Measurements from ENCODE around the gene MED9. TPM values are rescaled to one million over a fixed set of nuclear protein-coding genes. Genes with fewer than 3 reads are reported as not detected.

Gene MED9
- total RNA-seq, 2 experiments from 2014 or later: 15.1 to 17.5 TPM

DNA sequence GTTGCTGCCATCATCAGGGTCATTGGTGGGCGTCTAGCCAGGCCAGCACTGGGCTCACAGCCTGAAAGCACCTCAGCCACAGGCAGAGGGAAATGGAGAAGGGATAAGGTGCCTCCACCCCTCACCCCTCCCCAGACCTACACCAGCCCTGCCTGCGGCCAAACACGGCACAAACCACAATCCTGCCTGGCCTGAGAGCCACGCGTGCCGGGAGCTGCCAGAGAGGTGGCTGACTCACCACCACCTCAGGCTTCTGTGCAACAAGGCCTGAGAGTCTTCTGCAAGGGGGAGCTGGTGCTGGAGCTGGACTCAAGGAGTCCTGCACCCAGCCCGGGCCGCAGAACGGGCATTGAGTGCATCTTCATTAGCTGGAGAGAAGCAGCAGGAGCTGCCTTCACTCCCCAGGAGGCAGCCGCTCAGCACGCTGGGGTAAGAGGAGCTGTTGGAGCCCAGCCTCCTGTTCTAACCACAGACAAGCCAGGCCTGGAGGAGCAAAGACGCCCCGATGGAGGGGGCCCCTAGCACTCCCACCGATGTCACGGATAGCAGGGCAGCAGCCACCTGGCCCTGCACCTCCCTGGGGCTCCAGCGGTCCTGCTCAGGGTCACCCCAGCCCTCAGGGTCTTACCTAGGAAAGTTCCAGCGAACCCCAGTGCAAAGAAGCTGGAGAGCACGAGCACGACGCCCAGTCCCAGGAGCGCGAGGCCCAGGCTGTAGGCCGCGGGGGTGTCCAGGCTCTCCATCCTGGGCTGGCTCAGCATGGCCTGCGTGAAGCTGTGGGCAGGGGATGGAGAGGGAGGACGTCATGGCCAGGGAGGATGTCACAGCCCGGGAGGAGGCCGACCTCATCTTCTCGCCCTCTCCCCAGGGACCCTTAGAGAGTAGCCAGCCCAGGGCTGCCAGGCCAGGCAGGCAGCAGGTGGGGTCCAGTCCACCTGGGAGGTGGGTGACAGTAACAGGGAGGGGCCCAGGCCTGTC is 35.4 kb downstream of the MED9 start:
- no peak for ATAC-seq
- H3K36me3 Mint-ChIP-seq: no peaks in the 10 kb centered on the region
- CTCF ChIA-PET: interaction anchor here (1.3 to 3.7 kb wide), 3 partner anchors 12 to 158 kb away, joined by 3 to 22 read pairs (median 9); partner anchors contain the start of gene RASD1
- no peak overlapping the region for H3K4me3 Mint-ChIP-seq
- H3K27me3 Mint-ChIP-seq: no peaks in the 10 kb centered on the region
- H3K9me3 Mint-ChIP-seq (ENCODE audit: low read depth): no peaks in the 10 kb centered on the region
- peaks cover 14% of the 10 kb centered on the region for H3K4me1 Mint-ChIP-seq
- no peak overlapping the region for H3K27ac Mint-ChIP-seq
- DNase-seq: no peak

DNA sequence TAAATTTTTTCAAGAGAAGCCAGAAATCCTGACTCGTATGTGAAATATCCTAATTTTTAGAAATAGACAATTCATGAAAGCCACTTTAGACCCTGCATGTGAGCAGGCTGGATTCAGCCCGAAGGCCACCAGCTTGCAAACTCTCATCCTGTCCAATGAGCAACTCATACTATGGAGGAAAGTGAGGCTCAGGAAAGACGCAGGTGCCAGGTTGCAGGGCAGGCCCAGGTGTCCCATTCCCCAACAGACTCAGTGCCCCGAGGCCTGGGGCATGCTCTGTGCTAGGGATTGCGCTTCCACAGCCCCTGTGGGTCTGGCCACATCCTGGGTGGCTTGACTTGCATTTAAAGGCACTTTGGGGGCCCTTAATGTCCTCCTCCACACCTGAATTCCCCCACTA is 36.1 kb downstream of the MED9 start:
- no peaks in the 10 kb centered on the region for H3K9me3 Mint-ChIP-seq (ENCODE audit: low read depth)
- DNase-seq (no peak), ATAC-seq (no peak)
- CTCF ChIA-PET: no interaction called here
- H3K27ac Mint-ChIP-seq: no peak overlapping the region
- no peak overlapping the region for H3K4me3 Mint-ChIP-seq
- no peaks in the 10 kb centered on the region for H3K36me3 Mint-ChIP-seq
- H3K27me3 Mint-ChIP-seq: no peaks in the 10 kb centered on the region
- peaks cover 14% of the 10 kb centered on the region for H3K4me1 Mint-ChIP-seq

DNA sequence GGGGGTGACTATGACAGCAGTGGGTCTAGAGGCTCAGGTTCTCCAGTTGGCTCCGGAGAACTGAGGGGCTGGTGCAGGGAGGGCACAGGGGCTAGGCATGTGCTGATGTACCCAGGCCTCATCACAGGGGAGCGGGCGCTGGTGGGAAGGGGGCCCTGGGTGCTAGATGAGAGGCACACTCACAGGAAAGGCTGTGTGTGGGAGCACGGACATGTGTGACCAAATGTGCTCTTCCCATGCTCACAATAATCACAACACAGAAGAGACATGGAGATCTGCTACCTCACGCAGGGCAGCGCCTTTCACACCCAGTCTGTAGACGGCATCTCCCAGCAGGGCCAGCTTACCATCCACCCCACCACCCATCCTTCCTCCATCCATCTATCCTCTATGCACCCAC is 36.8 kb downstream of the MED9 start:
- peaks cover 14% of the 10 kb centered on the region for H3K4me1 Mint-ChIP-seq
- ATAC-seq (no peak), DNase-seq (no peak)
- H3K27me3 Mint-ChIP-seq: no peaks in the 10 kb centered on the region
- H3K9me3 Mint-ChIP-seq (ENCODE audit: low read depth): no peaks in the 10 kb centered on the region
- H3K4me3 Mint-ChIP-seq: no peak overlapping the region
- CTCF ChIA-PET: no interaction called here
- H3K27ac Mint-ChIP-seq: no peak overlapping the region
- H3K36me3 Mint-ChIP-seq: no peaks in the 10 kb centered on the region

DNA sequence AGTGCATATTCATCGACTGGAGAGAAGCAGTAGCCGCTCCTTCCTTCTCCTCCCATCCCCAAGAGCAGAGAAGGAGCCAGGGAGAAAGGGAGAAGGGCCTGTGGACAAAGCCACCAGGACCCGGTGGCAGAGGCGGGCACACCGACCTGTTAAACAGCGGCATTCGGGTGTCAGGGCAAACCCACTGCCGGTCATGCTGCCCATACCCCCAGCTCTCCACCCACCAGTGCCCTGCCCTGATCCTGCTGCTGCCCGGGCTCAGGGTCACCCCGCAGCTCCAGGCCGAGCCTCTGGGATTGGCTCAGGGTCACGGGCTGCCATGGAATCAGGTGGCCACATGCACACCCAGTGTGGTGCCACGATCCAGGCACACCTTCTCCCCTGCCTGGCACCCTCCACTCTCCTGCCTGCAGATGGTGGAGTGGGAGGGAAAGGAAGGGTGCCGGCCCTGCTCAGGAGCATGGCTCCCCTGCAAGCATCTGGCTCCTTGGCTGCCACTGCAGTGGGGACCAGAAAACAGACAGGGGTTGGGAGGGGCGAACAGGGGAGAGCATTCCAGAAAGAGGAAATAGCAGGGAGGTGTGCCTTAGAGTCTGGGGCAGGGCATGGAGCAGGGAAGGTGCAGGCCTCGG is 37.7 kb downstream of the MED9 start:
- no peak for ATAC-seq
- no peak for DNase-seq
- Mint-ChIP-seq H3K27ac (no peak overlapping the region), H3K36me3 (no peaks in the 10 kb centered on the region), H3K27me3 (no peaks in the 10 kb centered on the region), H3K9me3 (ENCODE audit: low read depth) (no peaks in the 10 kb centered on the region), H3K4me3 (no peak overlapping the region), H3K4me1 (peaks cover 14% of the 10 kb centered on the region)
- CTCF ChIA-PET: no interaction called here

DNA sequence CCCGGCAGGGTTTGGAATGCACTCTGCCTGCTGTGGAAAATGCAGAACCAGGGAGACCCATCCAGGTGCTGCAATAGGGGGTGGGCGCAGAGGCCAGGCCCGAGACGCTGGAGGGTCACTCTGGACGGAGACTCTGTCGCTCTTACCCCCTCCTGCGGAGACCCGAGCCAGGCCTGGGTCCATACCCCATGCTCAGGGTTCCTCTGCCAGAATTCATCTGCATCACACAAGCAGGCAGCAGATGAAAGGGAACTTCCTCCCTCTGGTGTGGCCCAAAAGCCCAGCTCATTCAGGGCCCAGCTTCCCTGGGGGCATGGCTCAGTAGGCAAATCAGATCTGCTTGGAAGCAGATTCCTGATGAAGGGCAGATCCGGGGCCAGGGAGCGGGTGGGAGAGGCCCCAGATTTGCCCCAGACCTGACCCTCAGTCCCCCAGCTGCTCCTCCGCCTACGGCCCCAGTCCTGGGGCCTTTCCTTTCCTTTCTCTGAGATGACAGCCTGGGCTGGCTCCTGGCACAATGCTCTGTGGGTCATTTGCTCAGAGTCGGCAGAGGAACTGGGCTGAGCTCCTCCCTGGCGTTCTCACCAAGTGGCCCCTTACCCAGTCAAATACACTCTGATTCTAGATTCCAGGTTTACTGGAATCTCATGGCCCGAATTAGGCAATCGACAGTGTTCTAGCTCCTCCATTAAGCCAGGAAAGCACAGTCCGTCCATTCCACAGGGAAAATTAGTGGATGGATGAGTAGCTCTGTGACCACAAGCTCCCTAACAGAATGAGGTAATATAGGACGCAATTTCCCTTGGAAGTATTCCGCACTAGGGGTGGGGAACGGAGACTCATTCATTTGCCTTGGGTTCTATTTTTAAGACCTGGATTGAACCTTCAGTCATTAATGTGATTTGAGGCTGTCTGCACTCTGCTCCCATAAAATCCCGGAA is 38.5 kb downstream of the MED9 start:
- ATAC-seq: no peak
- CTCF ChIA-PET: no interaction called here
- Mint-ChIP-seq H3K4me1 (peaks cover 9% of the 10 kb centered on the region), H3K27me3 (no peaks in the 10 kb centered on the region), H3K9me3 (ENCODE audit: low read depth) (no peaks in the 10 kb centered on the region), H3K27ac (no peak overlapping the region), H3K36me3 (no peaks in the 10 kb centered on the region), H3K4me3 (no peak overlapping the region)
- no peak for DNase-seq

DNA sequence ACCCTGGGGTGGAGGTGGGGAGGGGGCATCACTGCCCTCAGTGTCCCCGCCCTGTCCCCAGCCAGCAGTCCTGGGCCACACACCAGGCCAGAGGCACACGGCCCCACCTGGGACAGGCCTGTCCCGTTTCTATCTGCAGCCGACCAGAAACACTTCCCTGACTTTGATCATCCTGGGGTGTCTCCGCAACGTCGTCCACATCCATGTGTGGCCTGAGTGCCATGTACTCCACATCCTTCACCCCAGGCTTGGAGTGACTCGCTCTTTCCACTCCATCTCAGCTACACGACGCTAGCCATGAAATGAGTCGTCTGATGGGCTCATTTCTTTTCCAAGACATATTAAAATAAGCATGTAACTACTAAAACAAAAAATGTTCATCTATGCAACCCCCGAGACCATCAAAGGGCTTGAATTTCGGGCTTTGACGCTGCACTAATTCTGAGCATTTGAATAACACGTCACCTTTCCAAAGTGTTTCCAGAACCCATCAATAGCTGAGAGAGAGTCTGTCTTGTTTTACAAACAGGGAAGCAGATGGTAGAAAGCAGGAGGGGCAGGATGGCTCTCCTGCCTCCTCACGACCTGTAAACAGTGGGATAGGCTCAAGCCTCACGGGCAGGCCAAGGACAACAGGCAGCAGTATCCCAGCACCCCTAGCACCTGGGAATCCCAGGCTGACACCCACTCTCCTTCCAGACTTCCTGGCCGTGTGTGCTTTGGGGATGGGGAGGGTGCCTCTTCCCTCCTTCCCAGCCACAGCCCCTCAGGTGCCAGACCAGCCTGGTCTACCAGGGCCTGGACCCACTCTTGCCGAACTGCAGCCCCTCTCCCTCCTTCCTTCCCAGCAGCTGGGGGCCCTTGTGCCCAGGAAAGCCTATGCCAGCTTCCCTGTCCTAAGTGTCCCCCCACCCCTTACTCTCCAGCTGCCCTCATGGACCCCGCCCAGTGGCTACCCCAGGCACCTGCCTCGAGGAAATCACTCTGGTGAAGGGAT is 39.4 kb downstream of the MED9 start:
- H3K4me3 Mint-ChIP-seq: no peak overlapping the region

DNA sequence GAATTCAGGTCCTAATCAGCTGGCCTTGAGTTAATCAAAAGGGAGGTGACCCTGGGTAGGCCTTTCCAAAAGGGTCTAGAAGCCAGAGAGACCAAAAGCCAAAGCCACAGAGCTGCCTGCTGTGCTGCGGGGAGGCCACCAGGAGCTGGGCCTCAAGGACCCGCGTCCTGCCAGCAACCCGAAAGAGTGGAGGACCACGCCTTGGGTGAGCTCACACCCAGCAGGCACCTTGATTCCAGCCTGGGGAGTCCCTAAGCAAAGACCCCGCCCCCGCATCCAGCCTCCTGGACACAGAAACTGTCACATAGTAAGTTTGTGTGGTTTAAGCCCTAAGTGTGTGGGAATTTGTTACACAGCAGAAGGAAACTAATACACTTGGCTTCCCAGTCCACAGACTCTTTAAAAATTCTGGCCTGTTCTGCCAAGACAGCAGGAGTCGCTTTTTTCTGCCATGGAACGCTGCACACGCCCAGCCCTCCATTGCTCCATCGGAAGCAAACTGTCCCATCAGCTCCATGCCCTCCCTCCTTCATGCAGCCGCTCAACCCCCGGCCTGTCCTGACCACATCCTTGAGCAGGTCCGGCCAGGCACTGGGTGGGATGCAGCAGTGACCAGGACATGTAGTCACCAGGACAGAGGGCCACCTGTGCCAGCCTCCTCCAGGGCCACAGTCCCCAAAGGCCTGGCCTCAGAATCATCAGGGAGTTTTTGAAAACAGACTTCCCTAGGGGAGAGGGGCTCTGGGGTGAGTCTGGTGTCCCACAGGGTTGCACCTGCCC is 40.3 kb downstream of the MED9 start:
- CTCF ChIA-PET: no interaction called here
- H3K4me3 Mint-ChIP-seq: no peak overlapping the region

More for the DNA sequence above, 39.4 kb downstream of the MED9 start:
- Mint-ChIP-seq H3K36me3 (no peaks in the 10 kb centered on the region), H3K27me3 (no peaks in the 10 kb centered on the region), H3K4me1 (no peaks in the 10 kb centered on the region), H3K9me3 (ENCODE audit: low read depth) (no peaks in the 10 kb centered on the region), H3K27ac (no peak overlapping the region)
- DNase-seq (no peak), ATAC-seq (no peak)
- CTCF ChIA-PET: no interaction called here

DNA sequence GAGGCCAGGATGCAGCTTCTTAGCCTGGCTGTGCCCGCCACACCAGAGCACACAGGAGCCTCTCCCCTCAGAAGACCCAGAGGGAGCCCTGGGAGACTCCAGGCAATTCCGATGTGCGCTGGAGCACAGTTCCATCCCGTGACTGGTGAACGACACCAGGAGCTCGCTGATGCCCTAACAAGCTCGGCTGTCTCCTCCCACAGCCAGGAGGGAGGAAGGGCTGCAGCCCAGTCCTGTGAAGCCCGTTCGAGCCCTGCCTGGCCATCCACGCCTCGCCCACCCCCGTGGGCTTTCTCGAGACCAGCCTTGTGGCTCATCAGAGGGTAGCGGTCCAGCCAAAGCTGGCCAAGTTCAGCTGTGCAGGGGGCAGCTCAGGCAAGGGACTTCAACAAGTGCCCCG is 41.2 kb downstream of the MED9 start:
- ATAC-seq (no peak), DNase-seq (no peak)
- Mint-ChIP-seq H3K36me3 (no peaks in the 10 kb centered on the region), H3K4me1 (no peaks in the 10 kb centered on the region), H3K9me3 (ENCODE audit: low read depth) (no peaks in the 10 kb centered on the region), H3K4me3 (no peak overlapping the region), H3K27me3 (no peaks in the 10 kb centered on the region), H3K27ac (no peak overlapping the region)
- CTCF ChIA-PET: no interaction called here

More for the DNA sequence above, 40.3 kb downstream of the MED9 start:
- Mint-ChIP-seq H3K36me3 (no peaks in the 10 kb centered on the region), H3K4me1 (no peaks in the 10 kb centered on the region), H3K27me3 (no peaks in the 10 kb centered on the region), H3K27ac (no peak overlapping the region), H3K9me3 (ENCODE audit: low read depth) (no peaks in the 10 kb centered on the region)
- ATAC-seq: no peak
- DNase-seq: no peak

DNA sequence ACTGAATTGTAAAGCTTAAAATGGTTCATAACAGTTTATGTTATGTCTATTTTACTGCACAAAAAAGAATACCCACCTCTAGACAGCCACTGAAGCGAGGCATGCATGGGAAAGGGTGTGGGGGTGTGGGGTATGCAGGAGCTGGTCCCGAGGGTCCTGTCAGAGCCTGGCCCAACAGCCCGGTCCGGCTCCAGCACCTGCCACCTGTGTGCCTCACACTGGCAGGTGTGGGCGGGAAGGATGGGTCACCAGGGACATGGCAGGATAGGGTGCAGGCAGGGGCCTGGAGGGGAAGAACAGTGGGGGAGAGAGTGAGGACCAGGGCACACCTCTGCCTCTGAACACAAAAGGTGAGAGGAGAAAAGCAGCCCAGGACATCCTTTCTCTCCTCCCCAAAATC is 42.2 kb downstream of the MED9 start:
- H3K9me3 Mint-ChIP-seq (ENCODE audit: low read depth): no peaks in the 10 kb centered on the region
- no peaks in the 10 kb centered on the region for H3K27me3 Mint-ChIP-seq
- no peak overlapping the region for H3K4me3 Mint-ChIP-seq
- no peak overlapping the region for H3K27ac Mint-ChIP-seq
- no peak for ATAC-seq
- no peak for DNase-seq
- CTCF ChIA-PET: no interaction called here
- H3K36me3 Mint-ChIP-seq: no peaks in the 10 kb centered on the region
- no peaks in the 10 kb centered on the region for H3K4me1 Mint-ChIP-seq

DNA sequence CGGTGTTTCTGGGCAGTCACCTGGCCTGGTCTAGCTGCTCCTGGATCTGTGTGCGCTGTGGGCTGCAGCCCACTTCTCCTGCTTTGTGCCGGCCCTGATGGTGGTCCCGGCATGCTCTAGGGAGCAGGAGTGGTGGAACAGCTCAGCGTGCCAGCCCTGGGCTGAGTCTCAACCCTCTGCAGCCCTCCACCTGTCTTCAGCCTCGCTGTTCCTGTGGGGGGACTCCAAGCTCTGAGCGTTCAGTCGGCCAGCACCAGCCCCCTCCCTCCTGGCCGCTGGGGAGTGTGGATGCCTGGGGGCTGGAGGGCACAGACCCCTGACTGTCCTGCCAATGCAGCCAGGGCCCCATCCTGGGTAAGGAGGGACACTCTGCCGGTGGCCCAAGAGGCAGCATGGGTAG is 43.1 kb downstream of the MED9 start:
- Mint-ChIP-seq H3K9me3 (ENCODE audit: low read depth) (no peaks in the 10 kb centered on the region), H3K4me3 (no peak overlapping the region), H3K4me1 (no peaks in the 10 kb centered on the region), H3K36me3 (no peaks in the 10 kb centered on the region), H3K27me3 (no peaks in the 10 kb centered on the region), H3K27ac (no peak overlapping the region)
- ATAC-seq: no peak
- CTCF ChIA-PET: no interaction called here
- DNase-seq: no peak

DNA sequence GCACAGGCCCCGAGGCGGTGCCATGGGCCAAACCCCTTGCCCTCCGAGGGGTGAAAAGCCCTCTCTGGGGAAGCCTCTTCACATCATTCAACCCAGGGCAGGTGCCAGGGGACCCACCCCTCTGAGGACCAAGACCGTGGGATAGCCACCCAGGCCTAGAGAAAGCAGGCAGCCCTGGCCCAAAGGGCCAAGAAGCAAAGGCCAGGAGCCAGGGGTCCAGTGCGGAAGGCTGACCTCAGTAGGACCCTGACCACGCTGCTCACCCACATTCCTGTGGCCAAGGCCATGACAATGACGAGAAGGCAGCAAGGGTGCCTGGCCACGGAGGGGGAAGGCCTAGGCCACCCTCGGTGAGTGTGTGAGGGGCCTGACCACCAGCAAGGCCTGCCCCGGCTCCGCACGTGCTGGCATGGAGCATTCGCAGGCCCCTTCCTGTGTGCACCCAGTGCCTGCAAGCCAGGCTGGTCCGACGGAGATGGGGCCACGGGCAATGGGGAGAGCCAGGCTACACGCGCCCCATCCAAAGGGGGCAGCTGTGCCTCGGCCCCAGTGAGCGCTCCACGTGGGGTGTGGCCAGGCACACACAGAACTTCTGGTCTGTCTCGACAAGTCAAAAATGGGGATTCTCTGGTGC is 43.9 kb downstream of the MED9 start:
- Mint-ChIP-seq H3K4me1 (no peaks in the 10 kb centered on the region), H3K9me3 (ENCODE audit: low read depth) (no peaks in the 10 kb centered on the region), H3K4me3 (no peak overlapping the region), H3K36me3 (no peaks in the 10 kb centered on the region), H3K27ac (no peak overlapping the region), H3K27me3 (no peaks in the 10 kb centered on the region)
- CTCF ChIA-PET: no interaction called here
- no peak for DNase-seq
- ATAC-seq: no peak

Measured in activated CD8-positive, alpha-beta memory T cell treated with anti-CD3 and anti-CD28 coated beads, Interleukin-2, amount 10 ng/mL, durations not matched to agents 7 days and 5 days (primary cell).